NAMALWA (cell line): ENCODE measurements around the gene SMAD7.

Experiments
- DNase-seq: peaks from one replicate; pipeline ENCODE4 v3.0.0-alpha.2; 2015; ENCODE audit warnings: low spot score

Gene SMAD7

GRCh38 chr18:48929941-48930713 lies 20.6 kb downstream of the SMAD7 start:
- DNase-seq, result no peak

- DNase-seq, result no peak
Measured at GRCh38 chr18:48929212-48929612, 21.6 kb downstream of the SMAD7 start.

GRCh38 chr18:48928787-48929186 lies 22.0 kb downstream of the SMAD7 start:
- DNase-seq, result peak; percentile 95

- DNase-seq, result no peak
Measured at GRCh38 chr18:48927286-48928080, 23.3 kb downstream of the SMAD7 start.

- no peak for DNase-seq
Measured at GRCh38 chr18:48926420-48926857, 24.3 kb downstream of the SMAD7 start.

- no peak for DNase-seq
Measured at GRCh38 chr18:48925491-48925780, 25.3 kb downstream of the SMAD7 start.

- no peak for DNase-seq
Measured at GRCh38 chr18:48924630-48925490, 25.9 kb downstream of the SMAD7 start.

- DNase-seq, result no peak
Measured at GRCh38 chr18:48923746-48924629, 26.8 kb downstream of the SMAD7 start.

GRCh38 chr18:48922801-48923730 lies 27.7 kb downstream of the SMAD7 start:
- DNase-seq, result no peak

- no peak for DNase-seq
Measured at GRCh38 chr18:48922226-48922800, 28.5 kb downstream of the SMAD7 start.

GRCh38 chr18:48921305-48922225 lies 29.2 kb downstream of the SMAD7 start:
- DNase-seq, result no peak

- no peak for DNase-seq
Measured at GRCh38 chr18:48920408-48921038, 30.2 kb downstream of the SMAD7 start.

- no peak for DNase-seq
Measured at GRCh38 chr18:48919547-48919946, 31.2 kb downstream of the SMAD7 start.

GRCh38 chr18:48918660-48919456 lies 31.9 kb downstream of the SMAD7 start:
- DNase-seq, result peak; percentile 38

- DNase-seq, result no peak
Measured at GRCh38 chr18:48917579-48918517, 32.9 kb downstream of the SMAD7 start.

- DNase-seq, result no peak
Measured at GRCh38 chr18:48915626-48916425, 34.9 kb downstream of the SMAD7 start.
